SHP77 (cell line): Measurements from ENCODE around the gene TPST1.
"Not testable (repeated sequence)": the region's sequence is repeated elsewhere in the genome, so short reads cannot be mapped to it uniquely, and the experiment has no call there.

Experiments used
- DNase-seq, 2 experiments: peaks; one replicate each; lab custom pipeline; 2025; lab: John Stamatoyannopoulos, UW

The TPST1 gene

DNA sequence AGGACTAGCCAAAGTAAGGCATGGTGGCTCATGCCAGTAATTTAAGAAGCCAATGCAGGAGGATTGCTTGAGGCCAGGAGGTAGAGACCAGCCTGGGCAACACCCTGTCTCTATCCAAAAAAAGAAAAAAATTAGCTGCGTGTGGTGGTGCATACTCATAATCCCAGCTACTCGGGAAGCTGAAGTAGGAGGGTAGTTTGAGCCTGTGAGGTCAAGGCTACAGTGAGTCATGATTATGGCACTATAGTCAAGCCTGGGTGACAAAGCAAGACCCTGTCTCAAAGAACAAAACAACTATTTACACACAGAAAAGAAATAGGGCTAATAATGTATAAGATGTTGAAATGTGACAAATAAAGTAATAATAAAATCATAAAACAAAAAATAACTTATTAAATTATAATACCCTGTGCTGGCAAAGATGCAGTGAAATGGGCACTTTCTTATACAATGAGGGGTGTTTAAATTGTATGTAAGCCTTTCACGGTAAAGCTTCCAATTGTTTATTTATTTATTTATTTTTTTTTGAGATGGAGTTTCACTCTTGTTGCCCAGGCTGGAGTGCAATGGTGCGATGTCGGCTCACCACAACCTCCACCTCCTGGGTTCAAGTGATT is 175.2 kb downstream of the TPST1 start:
- no peak for DNase-seq

DNA sequence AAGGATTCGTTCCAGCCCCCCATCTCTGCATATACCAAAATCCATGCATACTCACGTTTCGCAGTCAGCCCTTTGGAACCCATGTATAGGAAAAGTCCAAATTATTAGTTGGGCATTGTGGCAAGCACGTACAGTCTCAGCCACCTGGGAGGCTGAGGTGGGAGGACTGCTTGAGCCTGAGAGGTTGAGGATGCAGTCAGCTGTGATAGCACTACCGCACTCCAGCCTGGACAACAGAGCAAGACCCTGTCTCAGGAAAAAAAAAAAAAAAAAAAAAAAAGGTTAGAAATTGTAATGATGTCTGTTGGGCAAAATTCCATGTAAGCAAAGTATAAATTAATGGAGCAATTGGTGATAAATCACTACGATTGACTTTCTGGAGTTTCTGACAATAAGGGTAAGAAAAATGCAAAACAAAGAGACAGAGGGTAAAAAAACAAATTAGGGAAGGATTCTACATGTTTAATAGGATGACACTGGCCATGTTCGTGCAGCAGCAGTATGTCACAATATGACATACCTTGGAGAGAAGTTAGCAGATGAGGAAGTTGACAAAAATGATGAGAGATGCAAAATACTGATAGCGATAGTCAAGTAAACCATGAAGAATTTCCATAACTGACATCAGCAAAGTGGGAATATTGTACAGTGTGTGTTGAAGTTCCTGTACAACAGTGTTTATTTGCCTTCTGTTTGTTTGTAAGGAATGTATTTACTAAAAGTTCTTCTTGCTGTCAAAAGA is 177.2 kb downstream of the TPST1 start:
- DNase-seq = not testable (repeated sequence)

DNA sequence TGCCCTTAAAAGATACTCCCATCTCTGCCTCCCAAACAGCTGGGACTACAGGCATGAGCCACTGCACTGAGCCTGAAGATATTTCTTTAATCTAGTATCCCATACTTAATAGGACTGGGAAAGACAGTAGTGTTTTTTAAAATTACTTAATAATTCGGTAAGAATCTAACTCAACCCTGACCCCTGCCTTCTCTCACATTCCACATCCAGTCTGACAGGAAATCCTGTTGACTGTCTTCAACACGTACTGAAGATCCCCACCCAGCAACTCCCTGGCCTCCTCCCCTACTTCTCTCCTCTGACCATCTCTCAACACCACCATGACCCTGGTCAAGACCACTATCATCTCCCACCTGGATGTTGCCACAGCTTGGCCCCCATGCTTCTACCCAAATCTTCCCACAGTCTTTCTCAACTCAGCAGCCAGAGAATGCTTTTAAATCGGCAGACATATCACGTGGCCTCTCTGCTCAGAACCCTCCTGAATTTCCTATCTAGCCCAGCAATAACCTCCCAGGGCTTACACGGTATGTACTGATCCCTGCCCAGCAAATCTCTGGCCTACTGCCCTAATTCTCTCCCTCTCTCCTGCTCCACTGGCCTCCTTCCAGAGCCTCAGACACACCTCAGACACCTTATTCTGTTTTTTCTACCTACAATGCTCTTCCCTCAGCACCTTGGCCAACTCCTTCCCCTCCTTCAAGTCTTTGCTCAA is 180.2 kb downstream of the TPST1 start:
- not testable (repeated sequence) for DNase-seq

DNA sequence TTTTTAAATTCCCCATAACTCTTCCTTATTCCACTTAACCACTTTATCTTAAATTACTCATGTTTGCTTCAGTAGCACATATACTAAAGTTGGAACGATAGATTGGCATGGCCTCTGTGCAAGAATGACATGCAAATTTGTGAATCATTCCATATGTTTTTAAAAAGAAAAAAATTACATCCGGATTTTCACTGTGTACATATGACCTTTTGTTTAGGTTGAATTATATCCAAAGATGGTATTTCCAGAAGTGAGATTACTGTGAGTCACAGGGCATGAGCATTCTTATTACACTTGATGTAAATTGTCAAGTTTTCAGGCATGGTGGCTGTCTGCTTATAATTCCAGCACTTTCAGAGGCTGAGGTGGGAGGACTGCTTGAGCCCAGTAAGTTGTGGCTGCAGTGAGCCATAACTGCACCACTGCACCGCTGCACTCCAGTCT is 190.0 kb downstream of the TPST1 start:
- DNase-seq = not testable (repeated sequence)

GRCh38 chr7:66396052-66396451 is 190.9 kb downstream of the TPST1 start:
- DNase-seq = not testable (repeated sequence)

GRCh38 chr7:66398841-66399240 is 193.7 kb downstream of the TPST1 start:
- DNase-seq = not testable (repeated sequence)

DNA sequence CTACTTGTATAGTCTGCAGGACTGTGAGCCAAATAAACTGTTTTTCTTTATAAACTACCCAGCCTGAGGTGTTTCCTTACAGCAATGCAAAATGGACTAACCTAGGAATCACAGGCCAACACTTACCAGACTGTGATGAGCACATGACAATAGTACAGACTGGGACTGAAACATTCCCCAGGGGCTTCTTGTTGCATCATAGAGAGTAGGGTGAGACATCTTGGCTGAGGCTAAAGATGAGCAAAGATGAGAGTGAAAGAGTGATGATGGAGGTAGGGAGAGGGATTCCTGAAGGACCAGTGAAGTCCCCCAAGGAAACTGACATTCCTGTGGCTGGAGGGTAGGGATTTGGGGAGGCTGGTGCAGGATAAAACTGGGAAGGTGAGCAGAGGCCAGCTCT is 194.4 kb downstream of the TPST1 start:
- no peak for DNase-seq

DNA sequence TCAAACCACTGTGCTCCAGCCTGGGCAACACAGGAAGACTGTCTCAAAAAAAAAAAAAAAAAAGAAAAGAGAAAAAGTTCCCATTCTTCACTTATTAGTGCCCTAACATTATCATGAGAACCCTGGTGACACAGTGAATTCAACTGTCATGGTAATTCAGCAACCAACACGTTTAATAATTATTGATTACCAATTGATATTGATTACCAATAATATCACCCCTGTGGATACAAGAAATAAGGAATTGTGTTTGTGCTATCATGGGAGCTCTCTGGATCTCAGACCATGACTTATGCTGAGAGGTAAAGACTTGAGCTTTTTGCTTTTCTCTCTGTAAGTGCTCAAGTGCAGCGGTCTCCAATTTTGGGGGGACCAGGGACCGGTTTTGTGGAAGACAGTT is 195.3 kb downstream of the TPST1 start:
- DNase-seq = no peak

- not testable (repeated sequence) for DNase-seq
Observed at GRCh38 chr7:66401126-66401525, 196.0 kb downstream of the TPST1 start.

GRCh38 chr7:66401932-66402331 is 196.8 kb downstream of the TPST1 start:
- not testable (repeated sequence) for DNase-seq

GRCh38 chr7:66403564-66403963 is 198.4 kb downstream of the TPST1 start:
- DNase-seq = no peak

DNA sequence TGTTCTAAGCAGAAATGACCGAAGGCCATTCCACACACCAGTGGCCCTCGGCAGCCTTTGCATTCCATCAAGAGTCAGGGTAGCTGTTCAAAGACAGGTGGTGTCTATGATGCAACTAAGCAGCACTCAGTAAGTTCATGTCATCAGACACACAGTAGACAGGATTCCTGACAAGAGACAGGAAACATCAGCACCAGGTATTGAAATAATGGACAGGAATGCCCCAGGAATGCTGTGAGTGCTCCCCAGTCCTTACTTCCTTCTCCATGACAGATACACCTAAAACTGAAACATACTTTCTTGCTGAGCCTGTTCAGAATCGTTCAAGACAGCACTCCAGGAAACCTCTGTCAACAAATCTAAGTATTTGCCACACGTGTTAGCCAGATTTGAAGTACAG is 204.4 kb downstream of the TPST1 start:
- no peak for DNase-seq
